Fibroblast of lung (primary cell): ENCODE data around the gene HIRIP3. TPM values are rescaled to one million over a fixed set of nuclear protein-coding genes. Genes with fewer than 3 reads are reported as not detected.

ENCODE experiments used
- DNase-seq, 2 donors: peaks; one replicate each; pipeline versions ENCODE4 v3.0.0 to v3.0.0-alpha.2; 2010; ENCODE audit warnings: low read depth in 2 of 2
- H2AFZ ChIP-seq: 2 replicates; pipeline ENCODE4 v1.5.1; 2012; ENCODE audit warnings: low read length, control low read depth, inconsistent platforms
- H3K27ac ChIP-seq: 2 replicates; pipeline ENCODE4 v1.5.1; 2011; ENCODE audit warnings: low read length, control low read depth; ENCODE audit not compliant: insufficient read depth
- H3K27me3 ChIP-seq: 2 replicates; pipeline ENCODE4 v1.5.1; 2011; ENCODE audit warnings: mild to moderate bottlenecking, low read length; ENCODE audit not compliant: control insufficient read depth, insufficient read depth
- H3K36me3 ChIP-seq: 2 replicates; pipeline ENCODE4 v1.5.1; 2011; ENCODE audit warnings: low read length; ENCODE audit not compliant: control insufficient read depth, insufficient read depth
- H3K4me1 ChIP-seq: 2 replicates; pipeline ENCODE4 v1.5.1; 2011; ENCODE audit warnings: low read length; ENCODE audit not compliant: control insufficient read depth, insufficient read depth; ENCODE audit errors: extremely low read depth
- H3K4me2 ChIP-seq: 2 replicates; pipeline ENCODE4 v1.5.1; 2011; ENCODE audit warnings: low read length, control low read depth; ENCODE audit not compliant: insufficient read depth; ENCODE audit errors: extremely low read depth
- H3K4me3 ChIP-seq, 4 experiments: fragments of 200-600 bp in 1 of 4; sonication (generic) in 1 of 4; replicated peaks in 1 of 4; 2 replicates each; pipeline ENCODE4 v1.5.1; 2011 to 2016; ENCODE audit warnings: low read length in 4 of 4, low read depth in 3 of 4, mild to moderate bottlenecking in 3 of 4, control low read depth in 2 of 4, inconsistent platforms in 1 of 4, mixed read lengths in 1 of 4; ENCODE audit not compliant: insufficient read depth in 1 of 4; ENCODE audit errors: control extremely low read depth in 1 of 4
- H3K79me2 ChIP-seq: 2 replicates; pipeline ENCODE4 v1.5.1; 2012; ENCODE audit warnings: mild to moderate bottlenecking, low read length, inconsistent platforms; ENCODE audit not compliant: control insufficient read depth, insufficient read depth
- H3K9ac ChIP-seq: 2 replicates; pipeline ENCODE4 v1.5.1; 2011; ENCODE audit warnings: mild to moderate bottlenecking, low read length, control low read depth; ENCODE audit not compliant: insufficient read depth
- H3K9me3 ChIP-seq: 2 replicates; pipeline ENCODE4 v1.5.1; 2012; ENCODE audit warnings: low read depth, low read length; ENCODE audit not compliant: control insufficient read depth, insufficient read depth
- H4K20me1 ChIP-seq: 2 replicates; pipeline ENCODE4 v1.5.1; 2011; ENCODE audit warnings: low read length; ENCODE audit not compliant: control insufficient read depth, insufficient read depth; ENCODE audit errors: extremely low read depth
- EZH2 ChIP-seq: IDR thresholded peaks from 2 replicates; pipeline ENCODE4 v1.5.1; 2012; ENCODE audit warnings: low read length, control low read depth, mild to moderate bottlenecking; ENCODE audit errors: missing control alignments
- polyA plus RNA-seq, 2 donors: library from polyadenylated mRNA; depleted of rRNA in 1 of 2; stranded (reverse) in 1 of 2; unstranded in 1 of 2; fragments of >200 nt; gene quantifications; 2 replicates each; pipeline ENCODE4 v1.2.1, GENCODE V29; 2011 to 2012; ENCODE audit warnings: missing spikeins in 1 of 2
- total RNA-seq: library from RNA; depleted of rRNA; stranded (reverse); fragments of >200 nt; gene quantifications from 2 replicates; pipeline ENCODE4 v1.2.1, GENCODE V29; 2014
- TF ChIP-seq, protein P1 (sequence below), 2 donors: IDR thresholded peaks in 1 of 2; conservative IDR thresholded peaks in 1 of 2; 1 replicate in 1 of 2; 2 replicates in 1 of 2; pipeline ENCODE4 v1.5.1; 2011 to 2012; ENCODE audit warnings: low read length in 2 of 2, control low read depth in 1 of 2, inconsistent platforms in 1 of 2, low read depth in 1 of 2, mild to moderate bottlenecking in 1 of 2

The HIRIP3 gene
- total and polyA plus RNA-seq, 2 donors (not counting 1 experiment from before 2014, with no cell fraction given), result 3.0 to 7.9 TPM

- H4K20me1 ChIP-seq, result no peaks in the 10 kb centered on the region
- H3K79me2 ChIP-seq, result no peaks in the 10 kb centered on the region
- no peak overlapping the region for H2AFZ ChIP-seq
- no peaks in the 10 kb centered on the region for H3K4me1 ChIP-seq
- H3K9me3 ChIP-seq, result no peaks in the 10 kb centered on the region
- no peak overlapping the region for H3K9ac ChIP-seq
- no peak for DNase-seq
- H3K27me3 ChIP-seq, result no peaks in the 10 kb centered on the region
- H3K27ac ChIP-seq, result no peak overlapping the region
- no peak overlapping the region for H3K4me2 ChIP-seq
- H3K36me3 ChIP-seq, result peaks cover 38% of the 10 kb centered on the region
- H3K4me3 ChIP-seq, result no peak overlapping the region
- no peak for TF ChIP-seq EZH2
- TF ChIP-seq, protein P1, sequence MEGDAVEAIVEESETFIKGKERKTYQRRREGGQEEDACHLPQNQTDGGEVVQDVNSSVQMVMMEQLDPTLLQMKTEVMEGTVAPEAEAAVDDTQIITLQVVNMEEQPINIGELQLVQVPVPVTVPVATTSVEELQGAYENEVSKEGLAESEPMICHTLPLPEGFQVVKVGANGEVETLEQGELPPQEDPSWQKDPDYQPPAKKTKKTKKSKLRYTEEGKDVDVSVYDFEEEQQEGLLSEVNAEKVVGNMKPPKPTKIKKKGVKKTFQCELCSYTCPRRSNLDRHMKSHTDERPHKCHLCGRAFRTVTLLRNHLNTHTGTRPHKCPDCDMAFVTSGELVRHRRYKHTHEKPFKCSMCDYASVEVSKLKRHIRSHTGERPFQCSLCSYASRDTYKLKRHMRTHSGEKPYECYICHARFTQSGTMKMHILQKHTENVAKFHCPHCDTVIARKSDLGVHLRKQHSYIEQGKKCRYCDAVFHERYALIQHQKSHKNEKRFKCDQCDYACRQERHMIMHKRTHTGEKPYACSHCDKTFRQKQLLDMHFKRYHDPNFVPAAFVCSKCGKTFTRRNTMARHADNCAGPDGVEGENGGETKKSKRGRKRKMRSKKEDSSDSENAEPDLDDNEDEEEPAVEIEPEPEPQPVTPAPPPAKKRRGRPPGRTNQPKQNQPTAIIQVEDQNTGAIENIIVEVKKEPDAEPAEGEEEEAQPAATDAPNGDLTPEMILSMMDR (conservative IDR thresholded peaks at IDR 0.05 in 1 of 2, IDR thresholded peaks at IDR 0.05 in 1 of 2; ENCODE audit: low read depth in 1 of 2, low read length in 2 of 2), result no peak
Observed at GRCh38 chr16:29989111-29989858, 6.1 kb downstream of the HIRIP3 start.

GRCh38 chr16:29988346-29989075 is 6.9 kb downstream of the HIRIP3 start:
- no peak overlapping the region for H3K27ac ChIP-seq

More at GRCh38 chr16:29988346-29989075, 6.9 kb downstream of the HIRIP3 start:
- Histone ChIP-seq H3K4me2 (no peak overlapping the region), H3K27me3 (no peaks in the 10 kb centered on the region), H2AFZ (no peak overlapping the region), H4K20me1 (no peaks in the 10 kb centered on the region), H3K36me3 (peaks cover 37% of the 10 kb centered on the region), H3K9ac (no peak overlapping the region), H3K9me3 (no peaks in the 10 kb centered on the region), H3K79me2 (no peaks in the 10 kb centered on the region), H3K4me1 (no peaks in the 10 kb centered on the region), H3K4me3 (no peak overlapping the region)
- TF ChIP-seq EZH2, result no peak
- TF ChIP-seq, protein P1 (conservative IDR thresholded peaks at IDR 0.05 in 1 of 2, IDR thresholded peaks at IDR 0.05 in 1 of 2; ENCODE audit: low read depth in 1 of 2, low read length in 2 of 2), result no peak
- DNase-seq, result no peak
